Measurements from ENCODE around the gene NAGK.

- TF ChIP-seq CTCF (IDR thresholded peaks at IDR 0.05; ENCODE audit: insufficient read depth, low read length) (no peak), POLR2AphosphoS5 (IDR thresholded peaks at IDR 0.05; ENCODE audit: low read depth) (no peak)
- TF ChIP-seq, protein P1, sequence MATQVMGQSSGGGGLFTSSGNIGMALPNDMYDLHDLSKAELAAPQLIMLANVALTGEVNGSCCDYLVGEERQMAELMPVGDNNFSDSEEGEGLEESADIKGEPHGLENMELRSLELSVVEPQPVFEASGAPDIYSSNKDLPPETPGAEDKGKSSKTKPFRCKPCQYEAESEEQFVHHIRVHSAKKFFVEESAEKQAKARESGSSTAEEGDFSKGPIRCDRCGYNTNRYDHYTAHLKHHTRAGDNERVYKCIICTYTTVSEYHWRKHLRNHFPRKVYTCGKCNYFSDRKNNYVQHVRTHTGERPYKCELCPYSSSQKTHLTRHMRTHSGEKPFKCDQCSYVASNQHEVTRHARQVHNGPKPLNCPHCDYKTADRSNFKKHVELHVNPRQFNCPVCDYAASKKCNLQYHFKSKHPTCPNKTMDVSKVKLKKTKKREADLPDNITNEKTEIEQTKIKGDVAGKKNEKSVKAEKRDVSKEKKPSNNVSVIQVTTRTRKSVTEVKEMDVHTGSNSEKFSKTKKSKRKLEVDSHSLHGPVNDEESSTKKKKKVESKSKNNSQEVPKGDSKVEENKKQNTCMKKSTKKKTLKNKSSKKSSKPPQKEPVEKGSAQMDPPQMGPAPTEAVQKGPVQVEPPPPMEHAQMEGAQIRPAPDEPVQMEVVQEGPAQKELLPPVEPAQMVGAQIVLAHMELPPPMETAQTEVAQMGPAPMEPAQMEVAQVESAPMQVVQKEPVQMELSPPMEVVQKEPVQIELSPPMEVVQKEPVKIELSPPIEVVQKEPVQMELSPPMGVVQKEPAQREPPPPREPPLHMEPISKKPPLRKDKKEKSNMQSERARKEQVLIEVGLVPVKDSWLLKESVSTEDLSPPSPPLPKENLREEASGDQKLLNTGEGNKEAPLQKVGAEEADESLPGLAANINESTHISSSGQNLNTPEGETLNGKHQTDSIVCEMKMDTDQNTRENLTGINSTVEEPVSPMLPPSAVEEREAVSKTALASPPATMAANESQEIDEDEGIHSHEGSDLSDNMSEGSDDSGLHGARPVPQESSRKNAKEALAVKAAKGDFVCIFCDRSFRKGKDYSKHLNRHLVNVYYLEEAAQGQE (IDR thresholded peaks at IDR 0.05; ENCODE audit: insufficient replicate concordance, low read depth), result no peak
Observed at GRCh38 chr2:71073475-71073874, 5.0 kb downstream of the NAGK start.

All from HL-60 (cell line).